Skeletal muscle satellite cell (primary cell): Measurements from ENCODE around the gene NPR2.

Experiments
- H3K27me3 ChIP-seq: 2 replicates; pipeline ENCODE4 v1.7.0; 2013; ENCODE audit warnings: low read length; ENCODE audit not compliant: control insufficient read depth, insufficient read depth
- H3K36me3 ChIP-seq: 2 replicates; pipeline ENCODE4 v1.7.0; 2013; ENCODE audit warnings: mild to moderate bottlenecking, control low read depth, low read length; ENCODE audit not compliant: insufficient read depth
- H3K4me1 ChIP-seq: 2 replicates; pipeline ENCODE4 v1.7.0; 2013; ENCODE audit warnings: low read length; ENCODE audit not compliant: control insufficient read depth, insufficient read depth
- H3K4me2 ChIP-seq: 2 replicates; pipeline ENCODE4 v1.7.0; 2013; ENCODE audit warnings: mild to moderate bottlenecking, low read length
- H3K4me3 ChIP-seq: 2 replicates; pipeline ENCODE4 v1.7.0; 2013; ENCODE audit warnings: low read length
- H3K9ac ChIP-seq: 2 replicates; pipeline ENCODE4 v1.7.0; 2013; ENCODE audit warnings: mild to moderate bottlenecking, low read depth, low read length, moderate library complexity
- H3K9me3 ChIP-seq: replicated peaks from 2 replicates; pipeline ENCODE4 v1.7.0; 2013; ENCODE audit warnings: mild to moderate bottlenecking, control low read depth, low read length

The NPR2 gene

GRCh38 chr9:35790385-35791296, 750 bp upstream of the NPR2 start:
- H3K36me3 ChIP-seq = no peaks in the 10 kb centered on the region
- peak overlapping the region; percentile 55 for H3K4me3 ChIP-seq
- peak overlapping the region; percentile 30 for H3K4me2 ChIP-seq
- H3K4me1 ChIP-seq = peaks cover 44% of the 10 kb centered on the region
- H3K9me3 ChIP-seq = no peaks in the 10 kb centered on the region
- H3K9ac ChIP-seq = peak overlapping the region; percentile 63
- peaks cover 12% of the 10 kb centered on the region for H3K27me3 ChIP-seq

- Histone ChIP-seq H3K27me3 (peaks cover 3% of the 10 kb centered on the region), H3K4me2 (peak overlapping the region; percentile 97), H3K9ac (peak overlapping the region; percentile 93), H3K9me3 (no peaks in the 10 kb centered on the region), H3K4me1 (peaks cover 47% of the 10 kb centered on the region), H3K36me3 (no peaks in the 10 kb centered on the region), H3K4me3 (peak overlapping the region; percentile 75)
These were observed 828 bp downstream of the NPR2 start for GRCh38 chr9:35792024-35792813.

- H3K4me3 ChIP-seq = peak overlapping the region; percentile 44
- H3K36me3 ChIP-seq = no peaks in the 10 kb centered on the region
- no peaks in the 10 kb centered on the region for H3K9me3 ChIP-seq
- H3K4me1 ChIP-seq = peaks cover 47% of the 10 kb centered on the region
- peak overlapping the region; percentile 97 for H3K4me2 ChIP-seq
- peaks cover 3% of the 10 kb centered on the region for H3K27me3 ChIP-seq
- peak overlapping the region; percentile 20 for H3K9ac ChIP-seq
These were observed 1.4 kb downstream of the NPR2 start for GRCh38 chr9:35792826-35793225.

- Histone ChIP-seq H3K27me3 (peaks cover 3% of the 10 kb centered on the region), H3K4me2 (peak overlapping the region; percentile 97), H3K9ac (peak overlapping the region; percentile 20), H3K4me1 (peaks cover 53% of the 10 kb centered on the region), H3K36me3 (no peaks in the 10 kb centered on the region), H3K4me3 (peak overlapping the region; percentile 44), H3K9me3 (no peaks in the 10 kb centered on the region)
These were observed 2.1 kb downstream of the NPR2 start for GRCh38 chr9:35793461-35793860.

- Histone ChIP-seq H3K27me3 (no peaks in the 10 kb centered on the region), H3K9ac (no peak overlapping the region), H3K36me3 (peaks cover 8% of the 10 kb centered on the region), H3K4me2 (peak overlapping the region; percentile 97), H3K4me3 (no peak overlapping the region), H3K4me1 (peaks cover 55% of the 10 kb centered on the region), H3K9me3 (no peaks in the 10 kb centered on the region)
These were observed 4.3 kb downstream of the NPR2 start for GRCh38 chr9:35795695-35796094.

- Histone ChIP-seq H3K4me3 (no peak overlapping the region), H3K4me1 (peaks cover 46% of the 10 kb centered on the region), H3K4me2 (no peak overlapping the region), H3K36me3 (peaks cover 23% of the 10 kb centered on the region), H3K27me3 (no peaks in the 10 kb centered on the region), H3K9me3 (no peaks in the 10 kb centered on the region), H3K9ac (no peak overlapping the region)
These were observed 6.1 kb downstream of the NPR2 start for GRCh38 chr9:35797311-35798109.

GRCh38 chr9:35798658-35799374, 7.4 kb downstream of the NPR2 start:
- H3K36me3 ChIP-seq = peaks cover 25% of the 10 kb centered on the region
- no peaks in the 10 kb centered on the region for H3K27me3 ChIP-seq
- H3K9ac ChIP-seq = no peak overlapping the region
- no peak overlapping the region for H3K4me2 ChIP-seq
- H3K4me1 ChIP-seq = peaks cover 33% of the 10 kb centered on the region
- no peaks in the 10 kb centered on the region for H3K9me3 ChIP-seq
- no peak overlapping the region for H3K4me3 ChIP-seq

- H3K4me3 ChIP-seq = no peak overlapping the region
- no peaks in the 10 kb centered on the region for H3K27me3 ChIP-seq
- H3K4me1 ChIP-seq = peaks cover 16% of the 10 kb centered on the region
- H3K9me3 ChIP-seq = no peaks in the 10 kb centered on the region
- no peak overlapping the region for H3K9ac ChIP-seq
- H3K4me2 ChIP-seq = no peak overlapping the region
- H3K36me3 ChIP-seq = peaks cover 31% of the 10 kb centered on the region
These were observed 9.1 kb downstream of the NPR2 start for GRCh38 chr9:35800530-35800929.

- no peak overlapping the region for H3K9ac ChIP-seq
- H3K27me3 ChIP-seq = no peaks in the 10 kb centered on the region
- no peaks in the 10 kb centered on the region for H3K9me3 ChIP-seq
- peaks cover 41% of the 10 kb centered on the region for H3K36me3 ChIP-seq
- H3K4me3 ChIP-seq = no peak overlapping the region
- no peak overlapping the region for H3K4me2 ChIP-seq
- peaks cover 12% of the 10 kb centered on the region for H3K4me1 ChIP-seq
These were observed 10.1 kb downstream of the NPR2 start for GRCh38 chr9:35801328-35802128.

- H3K9me3 ChIP-seq = no peaks in the 10 kb centered on the region
- peaks cover 53% of the 10 kb centered on the region for H3K36me3 ChIP-seq
- H3K4me2 ChIP-seq = no peak overlapping the region
- H3K4me1 ChIP-seq = peaks cover 2% of the 10 kb centered on the region
- no peaks in the 10 kb centered on the region for H3K27me3 ChIP-seq
- no peak overlapping the region for H3K4me3 ChIP-seq
- no peak overlapping the region for H3K9ac ChIP-seq
These were observed 14.7 kb downstream of the NPR2 start for GRCh38 chr9:35806101-35806500.
